ENCODE data around the gene WWC2.

GRCh38 chr4:183272384-183272783, 173.3 kb downstream of the WWC2 start:
- TF ChIP-seq CTCF (IDR thresholded peaks at IDR 0.05) (no peak), POLR2A (IDR thresholded peaks at IDR 0.05) (no peak)
